HG03135 (cell line): ENCODE measurements around the gene ICA1.
A peak's percentile ranks its signal among the peaks of the same experiment; 100 is the strongest.

Source experiments
- ATAC-seq: cut with Tn5 transposase; IDR thresholded peaks from one replicate; pipeline ENCODE4 v1.9.1; 2021; ENCODE audit warnings: mild to moderate bottlenecking, moderate library complexity; ENCODE audit not compliant: unreplicated experiment

ICA1 gene

DNA sequence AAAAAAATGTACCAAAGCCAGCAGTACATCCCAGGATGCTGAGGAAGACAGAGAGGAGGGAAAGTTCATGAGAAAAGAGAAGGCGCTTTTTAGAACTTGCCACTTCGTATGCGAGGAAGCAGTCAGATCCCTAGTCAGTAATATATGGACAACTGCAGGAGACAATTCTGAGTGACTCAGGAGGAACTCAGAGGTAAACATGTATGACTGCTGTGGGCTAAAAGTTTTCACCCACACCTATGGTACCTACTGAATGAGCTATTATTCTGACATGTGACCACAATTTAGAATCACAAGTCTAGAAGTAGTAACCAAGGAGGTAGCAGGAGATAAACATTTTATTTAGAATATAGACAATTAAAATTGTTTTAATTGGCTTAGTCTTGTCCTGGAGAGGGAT lies 126.5 kb downstream of the ICA1 start:
- no peak for ATAC-seq

DNA sequence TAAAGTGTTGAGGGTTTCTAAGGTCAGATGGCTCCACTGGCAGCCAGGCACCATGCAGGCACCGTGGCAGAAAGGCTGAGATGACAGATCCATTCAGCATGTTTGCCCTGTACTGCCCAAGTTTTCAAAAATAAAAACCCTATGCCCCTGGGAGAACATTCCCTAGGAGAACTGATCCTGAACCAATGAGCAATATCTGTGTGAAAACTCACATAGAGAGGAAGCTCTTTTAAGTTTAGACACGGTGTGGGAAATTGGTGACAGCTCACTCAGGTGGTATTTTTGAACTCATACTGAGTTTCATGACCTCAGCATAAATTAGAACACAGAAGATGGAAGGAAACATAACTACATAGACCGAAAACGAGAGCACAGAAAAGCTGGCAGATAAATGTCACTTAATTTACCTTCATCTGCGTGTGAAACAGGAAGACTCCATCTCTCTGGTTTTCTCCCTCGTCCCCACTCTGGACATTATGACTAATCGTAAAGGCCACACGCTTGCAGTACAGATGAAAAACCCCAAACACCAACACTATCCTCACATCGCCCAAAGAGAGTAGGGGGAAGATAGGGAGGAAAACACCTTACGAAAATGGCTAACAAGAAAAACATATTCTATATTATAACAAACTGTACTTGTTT lies 127.8 kb downstream of the ICA1 start:
- ATAC-seq, result peak; percentile 76

- no peak for ATAC-seq
These were observed 128.6 kb downstream of the ICA1 start for GRCh38 chr7:8133188-8133848.

DNA sequence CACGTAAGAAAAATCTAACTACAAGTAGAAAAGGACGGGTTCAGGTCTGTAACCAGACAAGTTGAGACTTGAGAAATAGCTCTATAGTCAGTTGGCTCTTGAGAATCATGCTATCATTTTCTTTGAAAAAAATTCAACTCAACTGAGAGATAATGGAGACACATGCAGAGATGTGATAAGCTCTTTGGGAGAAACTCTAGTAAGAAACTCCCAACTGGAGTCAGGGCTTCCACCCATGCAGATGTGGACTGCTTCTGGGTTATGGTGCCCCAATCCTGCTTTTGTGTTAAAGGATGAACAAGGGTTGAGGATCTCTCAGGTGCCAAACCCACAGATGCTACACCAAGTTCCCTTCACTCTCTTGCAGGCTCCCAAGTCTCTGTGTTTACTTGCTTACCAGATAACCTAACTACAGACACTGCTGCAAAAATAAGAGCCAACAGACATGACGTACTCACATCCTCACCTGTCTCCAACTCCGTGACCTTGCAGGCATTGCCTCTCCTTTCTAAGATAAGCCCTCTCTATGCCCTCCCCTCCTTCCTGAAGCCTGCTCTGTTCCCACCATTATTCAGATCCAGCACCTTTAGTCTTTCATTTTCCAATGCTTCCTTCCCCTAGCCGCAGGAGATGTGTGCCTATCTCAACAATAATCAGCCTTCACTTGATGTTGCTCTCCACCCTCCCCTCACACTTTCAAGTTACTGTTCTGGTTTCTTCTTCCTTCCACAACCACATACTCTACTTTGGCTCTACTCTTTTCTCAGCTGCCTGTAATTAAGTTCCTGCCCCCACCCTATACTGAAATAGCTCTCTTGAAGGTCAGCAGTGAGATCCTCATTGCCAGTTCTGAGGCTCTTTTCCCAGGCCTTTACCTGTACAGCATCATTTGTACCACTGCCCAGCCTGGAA lies 130.0 kb downstream of the ICA1 start:
- peak; percentile 31 for ATAC-seq

DNA sequence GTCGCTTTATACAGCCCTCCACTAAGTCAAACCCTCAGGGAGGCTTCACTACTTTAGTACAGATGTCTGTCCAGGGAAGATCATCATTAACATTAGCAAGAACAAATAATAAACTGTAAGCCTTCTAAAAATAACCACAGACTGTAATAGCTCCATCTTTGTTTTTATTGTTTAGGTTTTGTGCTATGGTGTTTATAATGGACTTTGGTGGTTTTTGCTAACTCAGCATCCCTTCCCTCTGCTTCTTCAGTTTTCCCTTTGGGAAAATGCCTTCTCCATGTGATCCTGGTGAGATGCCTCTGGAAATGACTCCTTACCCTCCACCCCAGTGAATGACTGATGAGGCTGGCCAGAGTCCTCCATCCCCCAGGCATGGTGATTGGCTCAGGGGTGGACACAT lies 131.3 kb downstream of the ICA1 start:
- ATAC-seq, result no peak

DNA sequence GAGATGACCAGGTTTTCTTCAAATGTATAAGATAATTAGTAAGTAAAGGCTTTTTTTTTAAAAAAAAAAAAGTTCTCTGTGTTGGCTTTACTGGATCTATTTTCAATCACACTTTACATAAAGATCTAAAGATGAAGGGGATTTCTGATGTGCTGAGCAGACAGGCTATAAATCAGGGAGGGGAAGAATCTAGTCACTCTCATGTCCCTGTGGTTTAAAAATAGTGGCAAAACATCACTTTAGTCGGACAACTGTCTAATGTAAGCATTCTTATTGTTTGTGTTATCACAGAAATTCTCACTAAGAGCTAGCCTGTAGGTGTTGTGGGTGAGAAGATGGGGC lies 132.7 kb downstream of the ICA1 start:
- ATAC-seq, result no peak

- ATAC-seq, result no peak
These were observed 133.3 kb downstream of the ICA1 start for GRCh38 chr7:8128449-8129317.

DNA sequence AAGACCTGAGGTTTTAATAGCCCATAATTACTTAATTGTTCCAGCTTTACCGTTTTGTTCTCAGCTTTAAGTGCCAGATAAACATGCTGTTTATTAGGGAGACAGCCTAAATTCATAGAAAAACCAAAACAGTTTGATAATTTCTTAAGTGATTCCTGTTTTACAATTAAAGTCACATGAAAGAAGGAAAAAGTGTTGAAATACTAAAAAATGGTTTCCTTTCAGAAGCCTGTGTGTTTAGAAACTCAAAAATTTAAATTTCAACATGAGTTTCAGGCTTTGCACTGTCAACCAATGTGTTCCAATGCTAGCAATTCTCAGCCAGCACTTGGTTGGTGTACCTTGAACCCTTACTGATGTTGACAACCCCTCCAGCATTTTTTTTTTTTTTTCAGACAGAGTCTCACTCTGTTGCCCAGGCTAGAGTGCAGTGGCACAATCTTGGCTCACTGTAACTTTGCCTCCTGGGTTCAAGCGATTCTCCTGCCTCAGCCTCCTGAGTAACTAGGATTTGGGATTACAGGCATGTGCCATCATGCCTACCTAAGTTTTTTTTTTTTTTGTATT lies 135.3 kb downstream of the ICA1 start:
- ATAC-seq, result no peak

DNA sequence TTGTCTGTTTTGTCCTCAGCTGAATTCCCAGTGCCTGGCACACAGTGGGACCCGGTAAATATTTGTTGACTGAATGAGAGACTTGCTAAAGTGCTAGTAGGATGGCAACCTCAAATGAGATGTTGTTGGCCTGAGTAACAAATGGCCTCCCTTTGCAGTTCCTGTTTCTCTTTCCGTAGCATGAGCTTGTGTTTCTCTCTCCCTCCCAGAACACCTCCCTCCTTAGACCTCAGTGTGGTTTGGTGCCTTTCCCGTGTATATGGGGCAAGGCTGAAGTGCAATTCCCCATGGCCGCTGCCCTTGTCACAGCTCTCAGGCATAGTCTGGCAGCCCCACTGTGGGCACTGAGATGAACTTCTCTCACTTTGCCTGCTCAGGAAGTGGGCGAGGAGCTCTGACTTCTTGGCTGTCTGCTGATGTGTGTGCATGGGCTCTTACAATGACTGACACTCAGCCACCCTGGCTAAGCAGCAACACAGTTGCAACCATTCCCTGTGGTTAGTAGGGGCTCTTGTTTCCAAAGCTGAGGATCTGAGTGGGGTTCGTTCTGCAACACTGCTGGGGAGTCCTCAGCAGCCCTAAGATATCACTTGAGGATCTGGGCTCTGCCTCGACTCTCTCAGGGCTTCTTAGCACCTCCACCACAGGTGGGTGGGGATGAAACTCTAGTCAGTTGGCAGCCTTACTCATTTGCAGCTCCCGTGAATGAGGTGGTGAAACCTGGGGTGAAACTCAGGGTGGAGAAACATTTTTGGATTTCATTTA lies 136.1 kb downstream of the ICA1 start:
- ATAC-seq, result peak; percentile 86

DNA sequence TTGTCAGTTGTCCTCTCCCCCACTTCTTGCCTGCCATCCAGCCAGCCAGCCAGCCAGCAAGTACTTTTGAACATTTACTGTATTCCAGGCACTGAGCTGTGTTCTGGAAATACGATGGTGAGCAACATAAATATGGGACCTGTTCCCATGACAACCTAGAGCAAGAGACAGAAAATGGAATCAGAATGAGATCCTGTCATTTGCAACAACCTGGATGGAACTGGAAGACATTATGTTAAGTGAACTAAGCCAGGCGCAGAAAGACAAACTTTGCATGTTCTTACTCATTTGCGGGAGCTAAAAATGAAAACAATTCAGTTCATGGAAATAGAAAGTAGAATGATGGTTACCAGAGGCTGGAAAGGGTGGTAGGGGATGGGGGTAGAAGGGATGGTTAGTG lies 140.7 kb downstream of the ICA1 start:
- no peak for ATAC-seq

GRCh38 chr7:8120390-8121058 lies 141.4 kb downstream of the ICA1 start:
- no peak for ATAC-seq

- no peak for ATAC-seq
These were observed 142.7 kb downstream of the ICA1 start for GRCh38 chr7:8119262-8119661.

GRCh38 chr7:8117195-8117594 lies 144.8 kb downstream of the ICA1 start:
- no peak for ATAC-seq

DNA sequence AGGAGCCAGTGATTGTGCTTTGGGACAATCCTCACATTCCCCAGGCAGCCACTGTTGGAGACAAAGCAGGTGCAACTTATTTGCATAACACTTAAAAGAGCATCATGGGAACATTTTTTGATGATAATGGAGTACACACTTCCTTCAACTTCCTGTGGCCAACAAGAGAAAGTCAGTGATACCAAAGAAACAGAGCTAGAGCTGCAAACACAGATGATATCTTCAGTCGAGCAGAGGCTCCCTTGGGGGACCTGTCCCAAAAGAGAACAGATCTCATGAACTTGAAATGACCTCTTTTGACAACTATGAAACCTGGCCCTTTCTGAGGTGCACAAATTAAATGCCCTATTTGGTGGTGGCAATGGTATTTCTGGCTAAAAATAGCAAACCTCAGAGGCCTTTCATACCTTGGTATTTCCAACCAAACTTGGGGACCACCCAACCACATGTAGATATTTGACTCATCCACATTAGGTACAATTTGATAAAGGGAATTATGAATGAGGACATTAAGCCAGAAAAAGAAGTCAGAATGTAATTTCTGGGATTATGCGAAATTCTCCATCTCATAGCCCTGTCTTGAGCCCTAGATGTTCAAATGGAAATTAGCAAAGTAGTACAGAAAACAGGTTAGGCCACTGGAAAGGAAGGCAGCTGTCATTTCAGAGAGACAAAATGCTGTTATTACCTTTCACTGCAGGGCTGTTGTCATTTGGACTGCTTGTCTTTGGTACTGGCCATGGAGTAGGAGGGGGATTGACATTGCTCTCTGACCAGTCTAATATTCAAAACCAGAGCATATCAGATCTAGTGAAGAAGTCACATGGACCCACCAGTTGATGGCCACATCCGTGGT lies 146.2 kb downstream of the ICA1 start:
- peak; percentile 94 for ATAC-seq

DNA sequence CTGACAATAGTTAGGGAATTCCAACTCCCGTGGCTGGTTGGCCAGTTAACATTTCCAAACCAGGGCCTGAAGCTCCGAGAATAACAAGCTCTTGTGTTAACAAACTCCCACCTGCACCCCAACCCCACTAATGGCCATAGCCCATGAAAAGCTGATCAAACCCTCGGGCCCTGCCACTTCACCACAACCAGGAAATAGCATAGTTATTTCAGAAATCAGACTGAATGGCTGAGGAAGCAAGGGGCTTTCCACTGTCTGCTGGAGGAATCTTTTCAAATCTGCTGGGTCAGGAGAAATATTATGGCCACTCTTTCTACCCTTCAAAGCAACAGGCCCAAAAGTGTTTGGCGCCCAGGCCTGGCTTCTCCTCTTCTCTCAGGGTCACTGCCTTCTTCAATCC lies 147.8 kb downstream of the ICA1 start:
- no peak for ATAC-seq

GRCh38 chr7:8113184-8113583 lies 148.8 kb downstream of the ICA1 start:
- ATAC-seq, result no peak

- ATAC-seq, result no peak
These were observed 149.3 kb downstream of the ICA1 start for GRCh38 chr7:8112685-8113084.

DNA sequence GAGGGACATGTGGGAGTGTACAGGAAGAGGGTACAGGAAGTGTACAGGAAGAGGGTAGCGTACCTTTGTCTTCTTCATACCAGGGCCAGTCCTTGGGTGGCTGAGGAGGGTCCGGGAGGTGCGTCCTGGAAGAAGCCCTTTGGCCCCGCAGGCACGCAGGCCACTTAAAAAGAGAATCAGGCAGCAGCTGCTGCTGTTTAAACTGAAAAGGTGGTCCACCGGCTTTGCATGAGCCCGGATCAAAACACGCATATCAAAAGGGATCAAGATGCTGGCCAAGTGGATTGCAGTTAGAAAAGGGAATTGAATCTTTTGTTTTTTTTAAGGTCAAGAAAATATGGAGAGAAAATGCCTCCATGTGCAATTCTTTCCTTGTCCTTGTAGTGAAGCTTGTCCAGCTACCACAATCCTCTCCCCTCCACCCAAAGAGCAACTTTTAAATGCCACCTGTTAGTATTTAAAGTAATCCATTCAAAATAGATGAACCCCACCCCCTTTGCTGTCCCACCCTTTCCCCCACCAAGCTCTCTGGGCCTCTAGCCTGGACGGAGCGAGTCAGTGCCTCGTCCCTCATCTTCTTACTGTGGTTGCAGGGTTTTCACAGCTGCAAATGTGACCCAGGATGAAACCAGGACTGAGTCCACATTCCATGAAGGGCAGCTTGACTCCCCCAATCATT lies 150.5 kb downstream of the ICA1 start:
- no peak for ATAC-seq
